K562 (cell line): Measurements from ENCODE around the gene TNNT1. TPM values are rescaled to one million over a fixed set of nuclear protein-coding genes. Genes with fewer than 3 reads are reported as not detected.

Experiments used
- ATAC-seq: fragments of 200-7000 bp; cut with Tn5 transposase; 3 replicates; pipeline ENCODE4 v1.9.1; 2020; ENCODE audit warnings: moderate library complexity
- Bru-seq: library from RNA; stranded (reverse); fragments of 400-500 nt; gene quantifications from one replicate; lab custom pipeline; 2021; lab: Mats Ljungman, UMichigan
- BruChase-seq, 2 experiments: library from RNA; stranded (reverse); fragments of 400-500 nt; gene quantifications; one replicate each; lab custom pipeline; 2021; lab: Mats Ljungman, UMichigan
- BruUV-seq: library from RNA; stranded (reverse); fragments of 400-500 nt; replicated peaks from 2 replicates; lab custom pipeline; 2021; lab: Mats Ljungman, UMichigan
- CTCF ChIA-PET: fragments of 300-600 bp; formaldehyde crosslinking; extraction: SDS; loops from one replicate; lab custom pipeline; 2021; ENCODE audit warnings: low intra/inter-chr PET ratio; lab: Yijun Ruan, JAX
- POLR2A ChIA-PET: fragments of 300-600, 350-650 bp; sonication (Branson Sonifier 250); formaldehyde crosslinking; extraction: SDS; loops from one replicate; lab custom pipeline; 2021; ENCODE audit warnings: antibody characterized with exemption, inconsistent platforms; lab: Yijun Ruan, JAX
- DNase-seq, 4 experiments: peaks; one replicate each; pipeline versions ENCODE4 v3.0.0 to v3.0.0-alpha.2; 2011 to 2018; ENCODE audit warnings: low spot score in 3 of 4, mixed read lengths in 3 of 4; ENCODE audit errors: extremely low read depth in 1 of 4
- FAIRE-seq: peaks from 2 replicates; lab custom pipeline; 2011; peaks lifted over from hg19 to GRCh38; lab: Jason Lieb, UNC
- H2AFZ ChIP-seq: 2 replicates; pipeline ENCODE4 v1.6.0; 2011; ENCODE audit warnings: low read depth, low read length, control low read depth, inconsistent platforms
- H3K27ac ChIP-seq: fragments of 200-600 bp; 3 replicates; pipeline ENCODE4 v1.8.0; 2011; ENCODE audit warnings: low read depth, mild to moderate bottlenecking, control low read depth, inconsistent platforms, low read length, moderate library complexity, mixed read lengths; ENCODE audit errors: extremely low read depth
- H3K27me3 ChIP-seq, 2 experiments: fragments of 300-600 bp in 1 of 2; 2 replicates in 1 of 2; 3 replicates in 1 of 2; pipeline versions ENCODE4 v1.6.0 to v1.8.0; 2011; ENCODE audit warnings: inconsistent platforms in 2 of 2, low read length in 2 of 2, mild to moderate bottlenecking in 1 of 2, mixed read lengths in 1 of 2, moderate library complexity in 1 of 2; ENCODE audit not compliant: control insufficient read depth in 2 of 2, insufficient read depth in 2 of 2
- H3K36me3 ChIP-seq: fragments of 300-600 bp; 3 replicates; pipeline ENCODE4 v1.8.0; 2011; ENCODE audit warnings: mild to moderate bottlenecking, low read length, inconsistent platforms; ENCODE audit not compliant: control insufficient read depth, insufficient read depth
- H3K4me1 ChIP-seq, 2 experiments: fragments of 200-600 bp in 1 of 2; replicated peaks in 1 of 2; 2 replicates in 1 of 2; 3 replicates in 1 of 2; pipeline versions ENCODE4 v1.5.1 to v1.8.0; 2011; ENCODE audit warnings: inconsistent platforms in 2 of 2, low read length in 2 of 2, mild to moderate bottlenecking in 1 of 2, mixed read lengths in 1 of 2, moderate library complexity in 1 of 2; ENCODE audit not compliant: control insufficient read depth in 2 of 2, insufficient read depth in 2 of 2
- H3K4me2 ChIP-seq: 2 replicates; pipeline ENCODE4 v1.6.1; 2011; ENCODE audit warnings: low read length, control low read depth, inconsistent platforms, mixed read lengths; ENCODE audit not compliant: insufficient read depth
- H3K4me3 ChIP-seq: fragments of 200-600 bp; sonication (generic), shearing (Covaris generic); 2 replicates; pipeline ENCODE4 v1.5.1; 2016; ENCODE audit warnings: control low read depth, inconsistent platforms
- H3K79me2 ChIP-seq: fragments of 200-600 bp; 3 replicates; pipeline ENCODE4 v1.8.0; 2011; ENCODE audit warnings: low read length, inconsistent platforms; ENCODE audit not compliant: control insufficient read depth, insufficient read depth
- H3K9ac ChIP-seq, 2 experiments: 2 replicates each; pipeline versions ENCODE4 v1.6.0 to v1.6.1; 2011; ENCODE audit warnings: low read depth in 2 of 2, low read length in 2 of 2, control low read depth in 1 of 2, inconsistent platforms in 1 of 2, mild to moderate bottlenecking in 1 of 2, mixed read lengths in 1 of 2; ENCODE audit not compliant: insufficient read depth in 1 of 2
- H3K9me1 ChIP-seq: one replicate; pipeline ENCODE4 v1.6.0; 2011; ENCODE audit warnings: inconsistent platforms, mild to moderate bottlenecking, low read length, moderate library complexity; ENCODE audit not compliant: control insufficient read depth, insufficient read depth
- H3K9me3 ChIP-seq: replicated peaks from 2 replicates; pipeline ENCODE4 v1.5.1; 2011; ENCODE audit warnings: low read depth, low read length, inconsistent platforms; ENCODE audit not compliant: control insufficient read depth, insufficient read depth
- H4K20me1 ChIP-seq: replicated peaks from 2 replicates; pipeline ENCODE4 v1.6.1; 2011; ENCODE audit warnings: low read length, inconsistent platforms, mixed read lengths; ENCODE audit not compliant: control insufficient read depth, insufficient read depth
- KDM1A ChIP-seq, 2 experiments: fragments of 450-650 bp; IDR thresholded peaks; 2 replicates each; pipeline ENCODE4 v1.6.1; 2016; ENCODE audit warnings: mild to moderate bottlenecking in 2 of 2
- NCOR1 ChIP-seq: fragments of 450-650 bp; IDR thresholded peaks from 2 replicates; pipeline ENCODE4 v1.6.1; 2016; ENCODE audit warnings: mild to moderate bottlenecking, moderate library complexity
- ZKSCAN1 ChIP-seq: fragments of 150-350 bp; IDR thresholded peaks from 2 replicates; pipeline ENCODE4 v1.6.1; 2016; ENCODE audit warnings: low read depth, low read length
- WGBS: fragments of 100-300 bp; shearing (Covaris generic); methylation state at CpG from one replicate; pipeline ENCODE4 v1.1.6; 2016; ENCODE audit warnings: low coverage, mixed read lengths; ENCODE audit not compliant: insufficient coverage; ENCODE audit errors: missing lambda C conversion rate; 5-methylcytosine and 5-hydroxymethylcytosine counted together
- in situ Hi-C: fragments of 300-500 bp; cut with MboI; formaldehyde crosslinking; loops from 4 replicates; pipeline ENCODE4 v1.15.0; 2018; ENCODE audit warnings: inconsistent platforms, mixed read lengths
- intact Hi-C: fragments of 100-400 bp; cut with micrococcal nuclease; formaldehyde crosslinking; loops from 2 replicates; pipeline ENCODE4 v1.14.2; 2022
- long read RNA-seq, 3 experiments: library from polyadenylated mRNA in 2 of 3; library from RNA in 1 of 3; unstranded in 2 of 3; stranded (forward) in 1 of 3; transcript quantifications; one replicate each; pipeline ENCODE4 v2.0.0, GENCODE V29; 2019 to 2022
- polyA minus RNA-seq, 3 experiments: library from RNA; depleted of rRNA, polyadenylated mRNA; stranded (reverse); fragments of >200 nt; gene quantifications; 2 replicates each; pipeline ENCODE4 v1.2.3, GENCODE V29; 2011
- polyA plus RNA-seq, 8 experiments: library from polyadenylated mRNA; depleted of rRNA in 4 of 8; stranded (reverse) in 5 of 8; unstranded in 3 of 8; fragments of >200 nt; fragmentation: Nextera tagmentation in 2 of 8; fragmentation: Illumina TruSeq in 1 of 8; extraction: Ambion mirVana in 2 of 8; extraction: Trizol in 1 of 8; gene quantifications; 2 replicates each; pipeline versions ENCODE4 v1.2.1 to v1.2.3, GENCODE V29; 2011 to 2014; ENCODE audit warnings: inconsistent platforms in 1 of 8, missing spikeins in 1 of 8
- total RNA-seq, 7 experiments: library from RNA; depleted of rRNA in 6 of 7; stranded (reverse); fragments of >200 nt in 6 of 7; fragmentation: Illumina TruSeq in 2 of 7; extraction: Trizol in 2 of 7; gene quantifications; 2 replicates each; pipeline versions ENCODE4 v1.2.1 to v1.2.3, GENCODE V29; 2011 to 2021; ENCODE audit warnings: low replicate concordance in 1 of 7

TNNT1 gene, protein sequence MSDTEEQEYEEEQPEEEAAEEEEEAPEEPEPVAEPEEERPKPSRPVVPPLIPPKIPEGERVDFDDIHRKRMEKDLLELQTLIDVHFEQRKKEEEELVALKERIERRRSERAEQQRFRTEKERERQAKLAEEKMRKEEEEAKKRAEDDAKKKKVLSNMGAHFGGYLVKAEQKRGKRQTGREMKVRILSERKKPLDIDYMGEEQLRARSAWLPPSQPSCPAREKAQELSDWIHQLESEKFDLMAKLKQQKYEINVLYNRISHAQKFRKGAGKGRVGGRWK
- total RNA-seq (2011; cell fraction: chromatin; rRNA removed; ENCODE audit: low replicate concordance) = 33.1 and 49.0 TPM in 2 replicates
- total RNA-seq (2011; cell fraction: nucleolus; rRNA removed) = 39.5 and 44.5 TPM in 2 replicates
- 49.1 and 49.5 TPM in 2 replicates for total RNA-seq (2011; cell fraction: nucleoplasm; rRNA removed)
- total RNA-seq (2014; rRNA removed) (366 and 390 TPM in 2 replicates), total RNA-seq (2014; rRNA removed; fragmentation: Illumina TruSeq; extraction: Trizol) (114 and 159 TPM in 2 replicates), total RNA-seq (2015; rRNA removed; fragmentation: Illumina TruSeq; extraction: Trizol) (244 and 252 TPM in 2 replicates), total RNA-seq (2021) (207 and 227 TPM in 2 replicates), polyA plus RNA-seq (2011; rRNA removed) (177 and 189 TPM in 2 replicates), polyA plus RNA-seq (2014; fragmentation: Illumina TruSeq; extraction: Trizol) (224 and 227 TPM in 2 replicates), polyA plus RNA-seq (2014; fragmentation: Nextera tagmentation; extraction: Ambion mirVana) (10 to 100 TPM; 31.8 to 43.6 TPM), polyA plus RNA-seq (2014; rRNA removed) (324 and 325 TPM in 2 replicates), polyA minus RNA-seq (2011; rRNA and poly(A)+ RNA removed) (86.4 and 93.6 TPM in 2 replicates), Bru-seq, nascent RNA (percentile 74 among the genes with signal in this experiment), BruChase-seq, experiment 1, labeled RNA remaining after a 2-hour chase (percentile 71 among the genes with signal in this experiment), BruChase-seq, experiment 2, labeled RNA remaining after a 6-hour chase (percentile 72 among the genes with signal in this experiment)
- polyA plus RNA-seq (2011; cell fraction: cytosol; rRNA removed) = 173 and 189 TPM in 2 replicates
- 99.4 and 117 TPM in 2 replicates for polyA plus RNA-seq (2011; cell fraction: nucleus; rRNA removed)
- polyA plus RNA-seq (2012) = 276 and 308 TPM in 2 replicates
- polyA minus RNA-seq (2011; cell fraction: cytosol; rRNA and poly(A)+ RNA removed) = 45.8 and 53.1 TPM in 2 replicates
- polyA minus RNA-seq (2011; cell fraction: nucleus; rRNA and poly(A)+ RNA removed) = 24.5 and 35.7 TPM in 2 replicates
- long read RNA-seq, experiment 1, transcript TNNT1-204 (10 exons, 995 nt) = major isoform, 114 of 735 reads
- long read RNA-seq, experiment 1, transcript TNNT1-208 (11 exons, 1,065 nt) = minor isoform, 20 of 735 reads
- long read RNA-seq, experiment 1, partial matches to known transcripts = 403 of 735 reads
- long read RNA-seq, experiment 1, other reads (novel, unspliced or antisense) = 192 of 735 reads
- long read RNA-seq, experiment 2, transcript TNNT1-208 (11 exons, 1,065 nt) = minor isoform, 8 of 145 reads
- long read RNA-seq, experiment 2, transcript TNNT1-204 (10 exons, 995 nt) = major isoform, 15 of 145 reads
- long read RNA-seq, experiment 2, partial matches to known transcripts = 52 of 145 reads
- long read RNA-seq, experiment 2, other reads (novel, unspliced or antisense) = 61 of 145 reads
- long read RNA-seq, experiment 3, transcript TNNT1-208 (11 exons, 1,065 nt) = minor isoform, 9 of 192 reads
- long read RNA-seq, experiment 3, transcript TNNT1-204 (10 exons, 995 nt) = major isoform, 44 of 192 reads
- long read RNA-seq, experiment 3, partial matches to known transcripts = 82 of 192 reads
- long read RNA-seq, experiment 3, other reads (novel, unspliced or antisense) = 53 of 192 reads

DNA sequence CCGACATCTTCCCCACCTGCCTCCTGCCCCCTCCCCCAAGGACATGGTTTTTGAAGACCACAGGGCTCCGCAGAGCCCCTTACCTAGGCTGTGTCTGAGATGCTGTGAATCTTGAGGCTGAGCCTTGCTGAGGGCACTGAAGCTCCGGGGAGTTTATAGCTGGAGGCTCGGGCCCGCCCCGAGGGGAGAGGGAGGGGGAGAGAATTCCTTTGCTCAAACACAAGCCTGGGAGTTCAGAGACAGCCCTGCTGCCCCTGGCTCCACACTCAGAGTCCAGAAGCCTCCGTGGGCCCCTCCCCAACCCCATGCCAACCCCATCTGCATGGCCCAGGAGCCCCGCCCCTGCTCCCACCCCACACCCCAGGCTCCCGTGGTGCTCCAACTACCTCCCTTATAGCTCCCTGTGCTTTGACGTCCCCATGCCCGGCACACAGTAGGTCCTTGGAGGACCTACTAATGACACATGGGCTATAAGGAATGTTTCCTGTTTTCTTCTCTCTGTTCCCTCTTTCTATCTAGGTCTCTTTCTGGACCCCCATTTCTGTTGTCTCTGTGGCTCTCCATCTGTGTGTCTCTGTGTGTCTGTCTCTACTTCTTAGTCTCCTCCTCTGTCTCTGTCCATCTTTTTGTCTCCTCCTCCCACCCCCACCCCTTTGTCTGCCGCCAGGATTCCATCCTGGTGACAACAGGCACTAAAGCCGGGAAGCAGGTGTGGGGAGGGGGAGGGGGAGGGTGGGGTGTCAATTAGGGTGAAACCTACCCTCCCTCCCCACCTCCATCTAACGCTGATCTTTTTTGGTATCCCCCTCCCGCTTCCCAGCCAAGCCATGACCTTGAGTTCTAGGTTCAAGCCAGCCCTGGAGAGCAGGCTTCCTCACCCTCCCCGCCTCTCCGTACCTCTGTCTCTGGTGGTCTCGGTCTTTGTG, at the start of gene TNNT1:
TNNT1 (minus strand) TSS at position 129 of the 926 bp plus-strand sequence. CDS start 2,049 bp downstream, outside the sequence.
- intact Hi-C loops = loop anchor here (10.0 kb wide), 2 partner anchors 355 to 485 kb away; no protein-coding TSS in a partner anchor
- DNase-seq (peak in 1 of 4 experiments; percentile 10), FAIRE-seq (no peak), ATAC-seq (no peak)
- H3K4me1 ChIP-seq = peaks cover 21 to 53% of the 10 kb centered on the region in 2 experiments
- POLR2A ChIA-PET = no interaction called here
- TF ChIP-seq KDM1A (IDR thresholded peaks at IDR 0.05) (peak in 1 of 2 experiments; percentile 43; a peak in 1 of 4 replicates), ZKSCAN1 (peak; percentile 98), NCOR1 (no peak)
- H3K79me2 ChIP-seq = peaks cover 16% of the 10 kb centered on the region
- H3K27ac ChIP-seq = no peak within 1 kb of the TSS; the same call in 2 of the 3 replicates
- no peak within 1 kb of the TSS for H3K4me3 ChIP-seq
- no TSS peak for BruUV-seq
- H4K20me1 ChIP-seq = no peaks in the 10 kb centered on the region
- in situ Hi-C loops = loop anchor here (25.0 kb wide), 2 partner anchors 488 to 988 kb away; partner anchors contain the start of genes CCDC106, ZNF444, ZNF580 and ZNF581
- no peaks in the 10 kb centered on the region for H3K9me1 ChIP-seq
- 51% methylated on average over 13 of the region's 18 CpGs for WGBS
- no peak within 1 kb of the TSS for H2AFZ ChIP-seq
- H3K9ac ChIP-seq = no peak within 1 kb of the TSS
- H3K4me2 ChIP-seq = no peak within 1 kb of the TSS
- CTCF ChIA-PET = no interaction called here
- no peaks in the 10 kb centered on the region; the same call in 1 of the 2 replicates for H3K9me3 ChIP-seq
- H3K36me3 ChIP-seq = peaks cover 23% of the 10 kb centered on the region; the same call in 2 of the 3 replicates
- no peaks in the 10 kb centered on the region for H3K27me3 ChIP-seq
